RWPE1 (cell line): ENCODE measurements around the gene TPRKB.
"Not testable (repeated sequence)": the region's sequence is repeated elsewhere in the genome, so short reads cannot be mapped to it uniquely, and the experiment has no call there.

Experiments used
- CTCF ChIA-PET: fragments of 350-600 bp; sonication (Branson Sonifier 250); formaldehyde crosslinking; extraction: SDS; loops from one replicate; lab custom pipeline; 2021; lab: Yijun Ruan, JAX
- POLR2A ChIA-PET: fragments of 400-600 bp; formaldehyde crosslinking; extraction: SDS; loops from one replicate; lab custom pipeline; 2020; ENCODE audit warnings: antibody characterized with exemption; ENCODE audit not compliant: low non-redundant PET; lab: Yijun Ruan, JAX
- DNase-seq: peaks from one replicate; pipeline ENCODE4 v3.0.0; 2012; ENCODE audit warnings: low spot score
- H3K27ac ChIP-seq: fragments of 450-650 bp; 2 replicates; pipeline ENCODE4 v1.5.1; 2017
- CTCF ChIP-seq: fragments of 450-650 bp; conservative IDR thresholded peaks from 2 replicates; pipeline ENCODE4 v1.5.1; 2017; ENCODE audit warnings: low read depth, mild to moderate bottlenecking

TPRKB gene

GRCh38 chr2:73762571-73762970 is 25.4 kb upstream of the TPRKB start:
- ChIA-PET POLR2A (no interaction called here), CTCF (interaction anchor here (0.6 kb wide), 1 partner anchor 391 kb away, joined by 4 read pairs; no protein-coding TSS in a partner anchor)
- H3K27ac ChIP-seq: no peak overlapping the region
- DNase-seq: no peak
- TF ChIP-seq CTCF: no peak

GRCh38 chr2:73759904-73760303 is 22.8 kb upstream of the TPRKB start:
- POLR2A ChIA-PET: no interaction called here
- no peak overlapping the region for H3K27ac ChIP-seq
- TF ChIP-seq CTCF: no peak
- CTCF ChIA-PET: interaction anchor here (0.6 kb wide), 1 partner anchor 10 kb away, joined by 4 read pairs; no protein-coding TSS in a partner anchor
- DNase-seq: no peak

DNA sequence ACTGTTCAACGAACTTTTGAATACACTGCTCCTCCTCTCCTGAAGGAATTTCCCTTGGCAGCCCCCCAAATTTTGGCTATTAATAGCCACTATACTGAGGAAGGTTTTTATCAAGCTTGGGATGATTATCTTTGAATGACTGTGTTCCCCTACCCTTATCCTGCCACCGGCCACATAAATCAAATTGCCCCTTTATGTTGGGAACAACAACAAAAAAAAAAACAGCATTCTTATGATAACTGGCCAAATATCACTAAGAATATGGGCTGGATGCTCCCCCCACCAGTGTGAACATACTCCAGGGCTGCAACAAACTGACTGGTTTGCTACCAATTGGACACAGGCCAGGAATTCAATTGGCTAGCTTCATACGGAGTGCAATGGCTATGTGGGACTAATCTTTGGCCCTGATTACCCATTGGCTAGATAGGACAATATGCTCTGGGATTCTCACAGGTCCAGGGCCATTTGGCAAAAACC is 22.2 kb upstream of the TPRKB start:
- ChIA-PET CTCF (interaction anchor here (0.6 kb wide), 1 partner anchor 10 kb away, joined by 4 read pairs; no protein-coding TSS in a partner anchor), POLR2A (no interaction called here)
- DNase-seq: no peak
- no peak overlapping the region for H3K27ac ChIP-seq
- TF ChIP-seq CTCF: no peak

GRCh38 chr2:73754332-73754731 is 17.2 kb upstream of the TPRKB start:
- CTCF ChIA-PET, DNase-seq, H3K27ac ChIP-seq, POLR2A ChIA-PET: not testable (repeated sequence)

DNA sequence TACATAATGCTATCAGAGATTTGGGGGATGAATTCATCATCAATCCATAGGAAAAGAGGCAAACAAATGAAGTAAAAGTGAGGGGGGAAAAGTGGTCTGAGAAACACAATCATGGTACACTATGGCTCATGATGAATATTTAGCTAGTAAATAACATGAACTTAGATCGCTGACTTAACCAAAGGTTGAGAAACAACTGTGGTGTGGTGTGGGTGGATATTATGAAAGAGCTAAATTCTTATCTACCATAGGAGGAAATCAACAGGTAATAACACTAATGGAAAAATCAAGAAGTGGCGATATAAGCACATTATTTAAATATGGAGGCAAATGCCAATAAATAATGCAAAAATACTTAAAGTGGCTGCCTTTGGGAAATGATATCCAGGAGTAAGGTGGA is 12.2 kb upstream of the TPRKB start:
- no peak for TF ChIP-seq CTCF
- CTCF ChIA-PET: interaction anchor here (0.6 kb wide), 1 partner anchor 10 kb away, joined by 4 read pairs; no protein-coding TSS in a partner anchor

DNA sequence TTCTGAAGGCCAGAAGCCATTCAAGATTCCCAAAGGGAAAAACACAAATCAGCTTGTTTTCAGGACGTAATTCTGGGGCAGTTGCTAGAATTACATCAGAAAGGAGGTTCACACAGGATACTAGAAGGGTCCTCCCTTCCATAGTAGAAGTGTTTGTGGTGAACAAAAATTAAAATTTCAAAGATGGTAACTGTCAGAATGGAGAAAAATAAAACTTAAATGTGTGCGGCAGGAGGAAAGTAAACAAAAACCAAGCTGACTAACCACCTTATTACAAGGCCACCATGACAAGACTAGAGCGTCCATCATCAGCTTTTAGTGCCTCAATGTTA is 9.7 kb upstream of the TPRKB start:
- TF ChIP-seq CTCF: no peak
- ChIA-PET POLR2A (no interaction called here), CTCF (interaction anchor here (0.5 to 0.7 kb wide), 2 partner anchors 360 to 375 kb away, joined by 3 to 4 read pairs; no protein-coding TSS in a partner anchor)
- DNase-seq: no peak
- H3K27ac ChIP-seq: no peak overlapping the region

More for the DNA sequence above, 12.2 kb upstream of the TPRKB start:
- no peak overlapping the region for H3K27ac ChIP-seq
- no peak for DNase-seq
- POLR2A ChIA-PET: no interaction called here

DNA sequence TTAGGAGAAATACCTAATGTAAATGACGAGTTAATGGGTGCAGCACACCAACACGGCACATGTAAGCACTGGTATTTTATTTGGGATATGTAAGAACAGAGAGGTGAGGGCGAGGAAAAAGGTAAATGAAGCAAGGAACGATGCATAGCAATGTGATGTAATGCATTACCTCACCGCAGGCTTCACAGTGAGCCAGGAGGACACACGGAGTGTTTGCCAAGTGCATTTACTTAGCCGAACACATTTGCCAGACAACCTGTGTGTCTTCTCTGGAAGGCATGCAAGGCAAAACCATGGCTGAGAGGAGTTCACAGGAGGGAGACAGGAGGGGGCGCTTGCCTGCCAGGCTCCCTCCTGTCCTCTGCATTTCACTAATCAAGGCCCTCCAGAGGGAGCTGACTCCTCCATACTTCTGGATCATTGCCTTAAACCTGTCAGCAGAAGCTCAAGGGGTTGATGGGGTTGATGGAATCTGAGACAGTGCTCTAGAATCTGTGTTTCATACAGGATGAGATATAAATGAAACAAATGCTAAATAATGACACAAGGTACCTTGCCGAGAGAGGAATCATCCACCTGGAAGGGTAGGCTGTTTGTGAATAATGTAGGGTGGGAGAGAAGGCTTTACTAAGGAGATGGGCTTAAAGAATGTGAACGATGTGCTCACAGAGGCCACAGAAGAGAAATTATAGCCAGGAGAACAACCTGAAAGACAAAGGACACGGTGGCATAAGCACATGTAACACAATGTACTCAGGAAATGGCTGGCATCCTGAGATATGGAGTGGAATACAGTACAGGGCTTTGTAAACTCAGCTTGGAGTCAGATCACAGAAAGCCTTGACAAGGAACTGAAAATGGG is 9.1 kb upstream of the TPRKB start:
- TF ChIP-seq CTCF: no peak
- POLR2A ChIA-PET: no interaction called here
- no peak overlapping the region for H3K27ac ChIP-seq
- CTCF ChIA-PET: interaction anchor here (0.5 to 0.7 kb wide), 2 partner anchors 360 to 376 kb away, joined by 3 to 4 read pairs; no protein-coding TSS in a partner anchor
- no peak for DNase-seq
